Nephron (organoid): ENCODE measurements around the gene WNT7B.

ENCODE experiments used
- H3K27ac Mint-ChIP-seq, 3 experiments: 2 replicates each; pipeline ENCODE4 v1.8.0; 2020; ENCODE audit warnings: mixed read lengths in 3 of 3, mild to moderate bottlenecking in 2 of 3, moderate library complexity in 1 of 3
- H3K27me3 Mint-ChIP-seq: 2 replicates; pipeline ENCODE4 v1.8.0; 2021; ENCODE audit warnings: low read depth, mild to moderate bottlenecking, moderate library complexity, mixed read lengths
- H3K36me3 Mint-ChIP-seq: 2 replicates; pipeline ENCODE4 v1.8.0; 2020; ENCODE audit warnings: low read depth, mixed read lengths
- H3K4me1 Mint-ChIP-seq: 2 replicates; pipeline ENCODE4 v1.8.0; 2020; ENCODE audit warnings: mixed read lengths
- H3K4me3 Mint-ChIP-seq, 3 experiments: 2 replicates each; pipeline ENCODE4 v1.8.0; 2020; ENCODE audit warnings: mild to moderate bottlenecking in 3 of 3, mixed read lengths in 3 of 3, moderate library complexity in 2 of 3
- H3K9me3 Mint-ChIP-seq: 2 replicates; pipeline ENCODE4 v1.8.0; 2020; ENCODE audit warnings: mixed read lengths
- CTCF ChIP-seq, 3 experiments: fragments of 200-600 bp; sonication (generic); IDR thresholded peaks; one replicate each; pipeline ENCODE4 v1.5.0; 2021; ENCODE audit warnings: antibody characterized with exemption in 3 of 3; ENCODE audit not compliant: unreplicated experiment in 3 of 3

Gene WNT7B

GRCh38 chr22:45891021-45891421, 85.9 kb downstream of the WNT7B start:
- Mint-ChIP-seq H3K9me3 (no peaks in the 10 kb centered on the region), H3K27me3 (no peaks in the 10 kb centered on the region), H3K36me3 (no peaks in the 10 kb centered on the region), H3K4me1 (no peaks in the 10 kb centered on the region), H3K4me3 (no peak overlapping the region), H3K27ac (no peak overlapping the region)
- no peak for TF ChIP-seq CTCF (IDR thresholded peaks at IDR 0.05; ENCODE audit: unreplicated experiment in 3 of 3)

- Mint-ChIP-seq H3K9me3 (no peaks in the 10 kb centered on the region), H3K27me3 (no peaks in the 10 kb centered on the region), H3K4me1 (no peaks in the 10 kb centered on the region), H3K36me3 (no peaks in the 10 kb centered on the region), H3K27ac (no peak overlapping the region), H3K4me3 (no peak overlapping the region)
- no peak for TF ChIP-seq CTCF (IDR thresholded peaks at IDR 0.05; ENCODE audit: unreplicated experiment in 3 of 3)
These were observed 86.7 kb downstream of the WNT7B start for GRCh38 chr22:45890351-45890635.

GRCh38 chr22:45889539-45890350, 87.2 kb downstream of the WNT7B start:
- TF ChIP-seq CTCF (IDR thresholded peaks at IDR 0.05; ENCODE audit: unreplicated experiment in 3 of 3): no peak
- Mint-ChIP-seq H3K27me3 (no peaks in the 10 kb centered on the region), H3K9me3 (no peaks in the 10 kb centered on the region), H3K36me3 (no peaks in the 10 kb centered on the region), H3K4me1 (no peaks in the 10 kb centered on the region), H3K27ac (no peak overlapping the region), H3K4me3 (no peak overlapping the region)

GRCh38 chr22:45889093-45889538, 87.8 kb downstream of the WNT7B start:
- no peaks in the 10 kb centered on the region for H3K27me3 Mint-ChIP-seq
- H3K36me3 Mint-ChIP-seq: no peaks in the 10 kb centered on the region
- H3K4me3 Mint-ChIP-seq: no peak overlapping the region
- H3K27ac Mint-ChIP-seq: no peak overlapping the region
- no peaks in the 10 kb centered on the region for H3K4me1 Mint-ChIP-seq
- no peak for TF ChIP-seq CTCF (IDR thresholded peaks at IDR 0.05; ENCODE audit: unreplicated experiment in 3 of 3)
- no peaks in the 10 kb centered on the region for H3K9me3 Mint-ChIP-seq

- Mint-ChIP-seq H3K27ac (no peak overlapping the region), H3K9me3 (no peaks in the 10 kb centered on the region), H3K4me3 (no peak overlapping the region), H3K4me1 (no peaks in the 10 kb centered on the region), H3K27me3 (peaks cover 4% of the 10 kb centered on the region), H3K36me3 (no peaks in the 10 kb centered on the region)
- no peak for TF ChIP-seq CTCF (IDR thresholded peaks at IDR 0.05; ENCODE audit: unreplicated experiment in 3 of 3)
These were observed 88.5 kb downstream of the WNT7B start for GRCh38 chr22:45888221-45889092.
